Osteoblast (primary cell): ENCODE data around the gene PRKAG1. TPM values are rescaled to one million over a fixed set of nuclear protein-coding genes. Genes with fewer than 3 reads are reported as not detected.

Experiments
- DNase-seq: peaks from one replicate; pipeline ENCODE4 v3.0.0; 2011; ENCODE audit warnings: low spot score, mixed read lengths; ENCODE audit not compliant: insufficient read length; ENCODE audit errors: missing footprints
- H2AFZ ChIP-seq: 2 replicates; pipeline ENCODE4 v1.6.0; 2011; ENCODE audit warnings: mild to moderate bottlenecking, low read length
- H3K27ac ChIP-seq: 2 replicates; pipeline ENCODE4 v1.5.1; 2011; ENCODE audit warnings: mild to moderate bottlenecking, low read depth, low read length, moderate library complexity
- H3K27me3 ChIP-seq: 2 replicates; pipeline ENCODE4 v1.6.0; 2012; ENCODE audit warnings: mild to moderate bottlenecking, control low read depth, inconsistent platforms, low read length, moderate library complexity; ENCODE audit not compliant: insufficient read depth
- H3K36me3 ChIP-seq: 2 replicates; pipeline ENCODE4 v1.5.1; 2011; ENCODE audit warnings: mild to moderate bottlenecking, low read length, control low read depth, moderate library complexity; ENCODE audit not compliant: insufficient read depth
- H3K4me1 ChIP-seq: 2 replicates; pipeline ENCODE4 v1.5.1; 2011; ENCODE audit warnings: mild to moderate bottlenecking, low read length, control low read depth, moderate library complexity; ENCODE audit not compliant: insufficient read depth
- H3K4me2 ChIP-seq: 2 replicates; pipeline ENCODE4 v1.6.0; 2011; ENCODE audit warnings: mild to moderate bottlenecking, low read length; ENCODE audit not compliant: insufficient read depth
- H3K4me3 ChIP-seq: fragments of 200-600 bp; sonication (generic); 3 replicates; pipeline ENCODE4 v1.5.1; 2012; ENCODE audit warnings: mild to moderate bottlenecking, low read length, inconsistent platforms; ENCODE audit not compliant: insufficient read depth
- H3K79me2 ChIP-seq: 2 replicates; pipeline ENCODE4 v1.6.0; 2012; ENCODE audit warnings: mild to moderate bottlenecking, low read length, control low read depth, inconsistent platforms; ENCODE audit not compliant: insufficient read depth
- H3K9me3 ChIP-seq: 2 replicates; pipeline ENCODE4 v1.5.1; 2011; ENCODE audit warnings: low read depth, low read length, control low read depth
- H4K20me1 ChIP-seq: 2 replicates; pipeline ENCODE4 v1.6.0; 2012; ENCODE audit warnings: mild to moderate bottlenecking, low read length, control low read depth; ENCODE audit not compliant: insufficient read depth
- CTCF ChIP-seq: IDR thresholded peaks from 2 replicates; pipeline ENCODE4 v1.5.1; 2011; ENCODE audit warnings: mild to moderate bottlenecking, low read depth, low read length, moderate library complexity; ENCODE audit errors: extremely low read depth
- small RNA-seq: library from RNA; depleted of rRNA; stranded (forward); fragments of <200 nt; gene quantifications from one replicate; pipeline ENCODE3, GENCODE V24; 2012
- total RNA-seq: library from RNA; depleted of rRNA; stranded (reverse); fragments of >200 nt; gene quantifications from 2 replicates; pipeline ENCODE4 v1.2.3, GENCODE V29; 2012

Gene PRKAG1
- total RNA-seq, 1 donor, result 89.0 TPM

DNA sequence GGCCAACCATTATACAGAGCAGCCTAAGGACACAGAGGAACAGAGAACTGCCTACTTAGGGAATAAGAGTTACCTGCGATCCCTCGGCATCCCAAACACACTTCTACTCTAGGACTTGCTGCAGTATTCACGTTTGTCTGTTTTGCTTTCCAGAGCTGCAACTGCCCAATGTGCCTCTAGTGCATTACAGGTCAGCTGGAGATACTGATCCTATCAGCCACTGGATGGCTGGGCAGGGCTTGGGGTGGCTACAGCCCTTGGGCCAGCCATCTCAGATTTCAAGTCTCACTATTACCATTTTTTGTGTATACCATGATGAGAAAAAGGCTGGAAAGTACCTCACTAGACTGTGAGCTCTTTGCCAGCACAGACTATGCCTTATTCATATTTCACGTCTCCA lies 65.9 kb downstream of the PRKAG1 start:
- H3K4me1 ChIP-seq, result peaks cover 10% of the 10 kb centered on the region
- DNase-seq, result no peak
- H3K4me3 ChIP-seq, result no peak overlapping the region
- no peak for TF ChIP-seq CTCF
- no peaks in the 10 kb centered on the region for H3K9me3 ChIP-seq
- H3K36me3 ChIP-seq, result peaks cover 28% of the 10 kb centered on the region
- peaks cover 52% of the 10 kb centered on the region for H4K20me1 ChIP-seq
- H3K4me2 ChIP-seq, result no peak overlapping the region
- H3K27me3 ChIP-seq, result no peaks in the 10 kb centered on the region
- no peak overlapping the region for H3K27ac ChIP-seq
- peaks cover 92% of the 10 kb centered on the region for H3K79me2 ChIP-seq
- no peak overlapping the region for H2AFZ ChIP-seq

Small RNA genes within 50 kb of the gene (small RNA-seq; reads per million reads assigned to genes)
- gene RNU6-940P, result not detected

Other genes starting within 250 kb of the PRKAG1 start
- gene ADCY6, start 229.7 kb downstream of the PRKAG1 start, total RNA-seq, result 30.8 and 33.0 TPM in 2 replicates
- gene CACNB3, start 200.3 kb downstream of the PRKAG1 start, total RNA-seq, result 10.9 and 15.2 TPM in 2 replicates
- 48.6 and 53.6 TPM in 2 replicates for gene DDX23, start 166.6 kb downstream of the PRKAG1 start, total RNA-seq
- 0.29 and 0.36 TPM in 2 replicates for gene RND1, start 152.9 kb downstream of the PRKAG1 start, total RNA-seq
- 24.8 and 31.8 TPM in 2 replicates for gene FKBP11, start 93.3 kb downstream of the PRKAG1 start, total RNA-seq
- 51.9 and 53.9 TPM in 2 replicates for gene ARF3, start 61.3 kb downstream of the PRKAG1 start, total RNA-seq
- gene WNT10B, start 47.0 kb downstream of the PRKAG1 start, total RNA-seq, result 0.29 and 0.36 TPM in 2 replicates
- gene WNT1, start 40.5 kb downstream of the PRKAG1 start, total RNA-seq, result not detected in 2 replicates
- under 0.01 and 0.29 TPM in 2 replicates for gene DDN, start 19.4 kb downstream of the PRKAG1 start, total RNA-seq
- 24.6 and 28.6 TPM in 2 replicates for gene KMT2D, start 42.0 kb upstream of the PRKAG1 start, total RNA-seq
- 0.72 and 0.88 TPM in 2 replicates for gene RHEBL1, start 51.2 kb upstream of the PRKAG1 start, total RNA-seq
- gene DHH, start 76.0 kb upstream of the PRKAG1 start, total RNA-seq, result under 0.01 TPM in 1 of 2 replicates, not detected in the other
- 57.2 and 60.4 TPM in 2 replicates for gene LMBR1L, start 92.1 kb upstream of the PRKAG1 start, total RNA-seq
- 578 and 616 TPM in 2 replicates for gene TUBA1B, start 112.6 kb upstream of the PRKAG1 start, total RNA-seq
- gene TUBA1A, start 170.3 kb upstream of the PRKAG1 start, total RNA-seq, result 478 and 491 TPM in 2 replicates
- gene TUBA1C, start 246.3 kb upstream of the PRKAG1 start, total RNA-seq, result 307 and 321 TPM in 2 replicates